HEK293 (cell line): ENCODE measurements around the gene VWA5B1.

Experiments
- IKZF3 ChIP-seq: fragments of 450-650 bp; IDR thresholded peaks from 2 replicates; pipeline ENCODE4 v1.5.0; 2018; ENCODE audit warnings: missing biosample characterization, mild to moderate bottlenecking, missing genetic modification characterization, moderate library complexity
- PRDM1 ChIP-seq: fragments of 450-650 bp; formaldehyde crosslinking; IDR thresholded peaks from 2 replicates; pipeline ENCODE4; 2016; ENCODE audit warnings: missing biosample characterization, missing genetic modification characterization
- ZBTB21 ChIP-seq: fragments of 450-650 bp; formaldehyde crosslinking; IDR thresholded peaks from 2 replicates; pipeline ENCODE4 v1.5.1; 2017; ENCODE audit warnings: missing biosample characterization, missing genetic modification characterization
- ZNF24 ChIP-seq: fragments of 450-650 bp; formaldehyde crosslinking; IDR thresholded peaks from 2 replicates; pipeline ENCODE4 v1.5.1; 2016; ENCODE audit warnings: missing biosample characterization, missing genetic modification characterization
- TF ChIP-seq, protein P1 (sequence below): fragments of 450-650 bp; formaldehyde crosslinking; IDR thresholded peaks from 2 replicates; pipeline ENCODE4 v1.5.1; 2016; ENCODE audit warnings: missing biosample characterization, missing genetic modification characterization
- TF ChIP-seq, protein P2 (sequence below): fragments of 450-650 bp; formaldehyde crosslinking; IDR thresholded peaks from 2 replicates; pipeline ENCODE4 v1.5.1; 2017; ENCODE audit warnings: missing biosample characterization, mild to moderate bottlenecking, missing genetic modification characterization, moderate library complexity
- TF ChIP-seq, protein P3 (sequence below): fragments of 450-650 bp; formaldehyde crosslinking; IDR thresholded peaks from 2 replicates; pipeline ENCODE4 v1.5.1; 2016; ENCODE audit warnings: missing biosample characterization, missing genetic modification characterization
- TF ChIP-seq, protein P4 (sequence below): sonication (generic); formaldehyde crosslinking; IDR thresholded peaks from 2 replicates; pipeline ENCODE4 v1.8.1; 2022; ENCODE audit warnings: mild to moderate bottlenecking, moderate library complexity, missing genetic modification reagents
- TF ChIP-seq, protein P5 (sequence below): fragments of 450-650 bp; formaldehyde crosslinking; IDR thresholded peaks from 2 replicates; pipeline ENCODE4 v1.5.1; 2016; ENCODE audit warnings: missing biosample characterization, missing genetic modification characterization

DNA sequence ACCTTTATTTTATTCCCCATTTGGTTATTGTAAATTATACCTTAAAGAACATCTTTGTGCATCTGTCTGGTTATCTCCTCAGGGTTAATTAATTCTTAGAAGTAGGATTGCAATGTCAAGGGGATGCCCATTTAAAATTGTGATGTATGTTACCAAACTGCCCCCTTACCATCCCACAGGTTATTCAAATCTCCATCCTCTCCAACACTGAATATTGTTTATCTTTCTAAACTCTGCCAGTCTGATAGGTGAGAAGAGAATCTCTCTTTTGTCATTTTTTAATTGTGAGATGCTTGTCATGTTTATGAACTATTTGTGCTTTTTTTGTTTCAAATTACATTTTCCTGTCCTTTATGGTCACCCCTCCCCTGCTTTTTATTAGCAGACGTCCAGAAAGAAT is 55.8 kb downstream of the VWA5B1 start:
- TF ChIP-seq, protein P1, sequence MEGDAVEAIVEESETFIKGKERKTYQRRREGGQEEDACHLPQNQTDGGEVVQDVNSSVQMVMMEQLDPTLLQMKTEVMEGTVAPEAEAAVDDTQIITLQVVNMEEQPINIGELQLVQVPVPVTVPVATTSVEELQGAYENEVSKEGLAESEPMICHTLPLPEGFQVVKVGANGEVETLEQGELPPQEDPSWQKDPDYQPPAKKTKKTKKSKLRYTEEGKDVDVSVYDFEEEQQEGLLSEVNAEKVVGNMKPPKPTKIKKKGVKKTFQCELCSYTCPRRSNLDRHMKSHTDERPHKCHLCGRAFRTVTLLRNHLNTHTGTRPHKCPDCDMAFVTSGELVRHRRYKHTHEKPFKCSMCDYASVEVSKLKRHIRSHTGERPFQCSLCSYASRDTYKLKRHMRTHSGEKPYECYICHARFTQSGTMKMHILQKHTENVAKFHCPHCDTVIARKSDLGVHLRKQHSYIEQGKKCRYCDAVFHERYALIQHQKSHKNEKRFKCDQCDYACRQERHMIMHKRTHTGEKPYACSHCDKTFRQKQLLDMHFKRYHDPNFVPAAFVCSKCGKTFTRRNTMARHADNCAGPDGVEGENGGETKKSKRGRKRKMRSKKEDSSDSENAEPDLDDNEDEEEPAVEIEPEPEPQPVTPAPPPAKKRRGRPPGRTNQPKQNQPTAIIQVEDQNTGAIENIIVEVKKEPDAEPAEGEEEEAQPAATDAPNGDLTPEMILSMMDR = no peak
- no peak for TF ChIP-seq ZBTB21 (tag by site-specific recombination)
- TF ChIP-seq, protein P2, sequence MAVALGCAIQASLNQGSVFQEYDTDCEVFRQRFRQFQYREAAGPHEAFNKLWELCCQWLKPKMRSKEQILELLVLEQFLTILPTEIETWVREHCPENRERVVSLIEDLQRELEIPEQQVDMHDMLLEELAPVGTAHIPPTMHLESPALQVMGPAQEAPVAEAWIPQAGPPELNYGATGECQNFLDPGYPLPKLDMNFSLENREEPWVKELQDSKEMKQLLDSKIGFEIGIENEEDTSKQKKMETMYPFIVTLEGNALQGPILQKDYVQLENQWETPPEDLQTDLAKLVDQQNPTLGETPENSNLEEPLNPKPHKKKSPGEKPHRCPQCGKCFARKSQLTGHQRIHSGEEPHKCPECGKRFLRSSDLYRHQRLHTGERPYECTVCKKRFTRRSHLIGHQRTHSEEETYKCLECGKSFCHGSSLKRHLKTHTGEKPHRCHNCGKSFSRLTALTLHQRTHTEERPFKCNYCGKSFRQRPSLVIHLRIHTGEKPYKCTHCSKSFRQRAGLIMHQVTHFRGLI (tag by site-specific recombination) = no peak
- TF ChIP-seq, protein P3, sequence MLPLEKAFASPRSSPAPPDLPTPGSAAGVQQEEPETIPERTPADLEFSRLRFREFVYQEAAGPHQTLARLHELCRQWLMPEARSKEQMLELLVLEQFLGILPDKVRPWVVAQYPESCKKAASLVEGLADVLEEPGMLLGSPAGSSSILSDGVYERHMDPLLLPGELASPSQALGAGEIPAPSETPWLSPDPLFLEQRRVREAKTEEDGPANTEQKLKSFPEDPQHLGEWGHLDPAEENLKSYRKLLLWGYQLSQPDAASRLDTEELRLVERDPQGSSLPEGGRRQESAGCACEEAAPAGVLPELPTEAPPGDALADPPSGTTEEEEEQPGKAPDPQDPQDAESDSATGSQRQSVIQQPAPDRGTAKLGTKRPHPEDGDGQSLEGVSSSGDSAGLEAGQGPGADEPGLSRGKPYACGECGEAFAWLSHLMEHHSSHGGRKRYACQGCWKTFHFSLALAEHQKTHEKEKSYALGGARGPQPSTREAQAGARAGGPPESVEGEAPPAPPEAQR (tag by site-specific recombination) = no peak
- TF ChIP-seq IKZF3 = no peak
- TF ChIP-seq PRDM1 = no peak
- TF ChIP-seq, protein P4, sequence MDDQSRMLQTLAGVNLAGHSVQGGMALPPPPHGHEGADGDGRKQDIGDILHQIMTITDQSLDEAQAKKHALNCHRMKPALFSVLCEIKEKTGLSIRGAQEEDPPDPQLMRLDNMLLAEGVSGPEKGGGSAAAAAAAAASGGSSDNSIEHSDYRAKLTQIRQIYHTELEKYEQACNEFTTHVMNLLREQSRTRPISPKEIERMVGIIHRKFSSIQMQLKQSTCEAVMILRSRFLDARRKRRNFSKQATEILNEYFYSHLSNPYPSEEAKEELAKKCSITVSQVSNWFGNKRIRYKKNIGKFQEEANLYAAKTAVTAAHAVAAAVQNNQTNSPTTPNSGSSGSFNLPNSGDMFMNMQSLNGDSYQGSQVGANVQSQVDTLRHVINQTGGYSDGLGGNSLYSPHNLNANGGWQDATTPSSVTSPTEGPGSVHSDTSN (CRISPR knock-in tag) = no peak
- TF ChIP-seq, protein P5, sequence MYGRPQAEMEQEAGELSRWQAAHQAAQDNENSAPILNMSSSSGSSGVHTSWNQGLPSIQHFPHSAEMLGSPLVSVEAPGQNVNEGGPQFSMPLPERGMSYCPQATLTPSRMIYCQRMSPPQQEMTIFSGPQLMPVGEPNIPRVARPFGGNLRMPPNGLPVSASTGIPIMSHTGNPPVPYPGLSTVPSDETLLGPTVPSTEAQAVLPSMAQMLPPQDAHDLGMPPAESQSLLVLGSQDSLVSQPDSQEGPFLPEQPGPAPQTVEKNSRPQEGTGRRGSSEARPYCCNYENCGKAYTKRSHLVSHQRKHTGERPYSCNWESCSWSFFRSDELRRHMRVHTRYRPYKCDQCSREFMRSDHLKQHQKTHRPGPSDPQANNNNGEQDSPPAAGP (tag by site-specific recombination) = no peak
- TF ChIP-seq ZNF24 = no peak
